WTC11 (cell line): ENCODE data around the gene FILIP1L. TPM values are rescaled to one million over a fixed set of nuclear protein-coding genes. Genes with fewer than 3 reads are reported as not detected.

ENCODE experiments used
- ATAC-seq: fragments of 200-7000 bp; cut with Tn5 transposase; 2 replicates; pipeline ENCODE4 v1.10.0; 2021; ENCODE audit warnings: mild to moderate bottlenecking, moderate library complexity
- CTCF ChIA-PET: fragments of 300-600 bp; sonication (Branson Sonifier 250); formaldehyde crosslinking; loops from one replicate; lab custom pipeline; 2021; ENCODE audit warnings: antibody characterized with exemption; lab: Charles Lee
- POLR2A ChIA-PET: fragments of 350-600 bp; sonication (Branson Sonifier 250); formaldehyde crosslinking; loops from one replicate; lab custom pipeline; 2021; ENCODE audit warnings: antibody characterized with exemption; lab: Charles Lee
- DNase-seq: peaks from one replicate; pipeline ENCODE4 v3.0.0; 2021; ENCODE audit warnings: low spot score
- H3K27ac Mint-ChIP-seq: 2 replicates; pipeline ENCODE4 v1.8.0; 2021; ENCODE audit warnings: mixed read lengths
- H3K27me3 Mint-ChIP-seq: 2 replicates; pipeline ENCODE4 v1.8.0; 2021; ENCODE audit warnings: low read depth, mild to moderate bottlenecking, moderate library complexity, mixed read lengths
- H3K36me3 Mint-ChIP-seq: 2 replicates; pipeline ENCODE4 v1.8.0; 2021; ENCODE audit warnings: mixed read lengths
- H3K4me1 Mint-ChIP-seq: 2 replicates; pipeline ENCODE4 v1.8.0; 2022; ENCODE audit warnings: mixed read lengths
- H3K4me3 Mint-ChIP-seq: 2 replicates; pipeline ENCODE4 v1.8.0; 2021; ENCODE audit warnings: mild to moderate bottlenecking, moderate library complexity, mixed read lengths
- H3K9me3 Mint-ChIP-seq: 2 replicates; pipeline ENCODE4 v1.8.0; 2021; ENCODE audit warnings: mixed read lengths
- CREM ChIP-seq: sonication (generic); formaldehyde crosslinking; IDR thresholded peaks from 2 replicates; pipeline ENCODE4 v1.8.1; 2022; ENCODE audit warnings: mild to moderate bottlenecking, missing genetic modification reagents, moderate library complexity
- ELF4 ChIP-seq: sonication (generic); formaldehyde crosslinking; IDR thresholded peaks from 2 replicates; pipeline ENCODE4 v1.8.1; 2022; ENCODE audit warnings: low read depth, mild to moderate bottlenecking, moderate library complexity, missing genetic modification reagents
- GABPB1 ChIP-seq: sonication (generic); formaldehyde crosslinking; IDR thresholded peaks from 2 replicates; pipeline ENCODE4 v1.8.1; 2023; ENCODE audit warnings: mild to moderate bottlenecking, missing genetic modification reagents
- PRRX2 ChIP-seq: fragments of 250-450 bp; sonication (Bioruptor Pico); IDR thresholded peaks from 2 replicates; pipeline ENCODE4 v1.8.0; 2021; ENCODE audit warnings: mild to moderate bottlenecking
- SMAD3 ChIP-seq: sonication (generic); formaldehyde crosslinking; IDR thresholded peaks from 2 replicates; pipeline ENCODE4 v1.8.0; 2022; ENCODE audit warnings: missing genetic modification reagents, mild to moderate bottlenecking, borderline replicate concordance
- SP1 ChIP-seq: sonication (generic); formaldehyde crosslinking; conservative IDR thresholded peaks from 2 replicates; pipeline ENCODE4 v1.8.1; 2022; ENCODE audit warnings: missing genetic modification reagents
- ZBTB21 ChIP-seq: sonication (generic); formaldehyde crosslinking; IDR thresholded peaks from 2 replicates; pipeline ENCODE4 v1.8.1; 2023; ENCODE audit warnings: mild to moderate bottlenecking, missing genetic modification reagents, borderline replicate concordance
- ZNF263 ChIP-seq: sonication (generic); formaldehyde crosslinking; IDR thresholded peaks from 2 replicates; pipeline ENCODE4 v1.8.1; 2022; ENCODE audit warnings: low read depth, mild to moderate bottlenecking, moderate library complexity, missing genetic modification reagents
- total RNA-seq: library from RNA; stranded (reverse); gene quantifications from 3 replicates; pipeline ENCODE4 v1.2.3, GENCODE V29; 2021
- TF ChIP-seq, protein P1 (sequence below): sonication (generic); formaldehyde crosslinking; IDR thresholded peaks from 2 replicates; pipeline ENCODE4 v1.8.1; 2023; ENCODE audit warnings: mild to moderate bottlenecking, missing genetic modification reagents, borderline replicate concordance
- TF ChIP-seq, protein P2 (sequence below): fragments of 250-450 bp; sonication (Bioruptor Pico); IDR thresholded peaks from 2 replicates; pipeline ENCODE4 v2.1.2; 2022; ENCODE audit warnings: mild to moderate bottlenecking, moderate library complexity
- TF ChIP-seq, protein P3 (sequence below): fragments of 250-450 bp; sonication (Bioruptor Pico); conservative IDR thresholded peaks from 2 replicates; pipeline ENCODE4 v1.9.0; 2021; ENCODE audit warnings: mild to moderate bottlenecking
- TF ChIP-seq, protein P4 (sequence below): sonication (generic); formaldehyde crosslinking; IDR thresholded peaks from 2 replicates; pipeline ENCODE4 v1.8.1; 2023; ENCODE audit warnings: mild to moderate bottlenecking, missing genetic modification reagents, moderate library complexity
- TF ChIP-seq, protein P5 (sequence below): fragments of 250-450 bp; sonication (Bioruptor Pico); IDR thresholded peaks from 2 replicates; pipeline ENCODE4 v1.9.0; 2021; ENCODE audit warnings: moderate library complexity, mild to moderate bottlenecking, inconsistent platforms, borderline replicate concordance
- TF ChIP-seq, protein P6 (sequence below): sonication (generic); formaldehyde crosslinking; IDR thresholded peaks from 2 replicates; pipeline ENCODE4 v1.8.1; 2022; ENCODE audit warnings: mild to moderate bottlenecking, missing genetic modification reagents, moderate library complexity, borderline replicate concordance

Gene FILIP1L
- total RNA-seq, 1 experiment from 2014 or later: 0.17 TPM

DNA sequence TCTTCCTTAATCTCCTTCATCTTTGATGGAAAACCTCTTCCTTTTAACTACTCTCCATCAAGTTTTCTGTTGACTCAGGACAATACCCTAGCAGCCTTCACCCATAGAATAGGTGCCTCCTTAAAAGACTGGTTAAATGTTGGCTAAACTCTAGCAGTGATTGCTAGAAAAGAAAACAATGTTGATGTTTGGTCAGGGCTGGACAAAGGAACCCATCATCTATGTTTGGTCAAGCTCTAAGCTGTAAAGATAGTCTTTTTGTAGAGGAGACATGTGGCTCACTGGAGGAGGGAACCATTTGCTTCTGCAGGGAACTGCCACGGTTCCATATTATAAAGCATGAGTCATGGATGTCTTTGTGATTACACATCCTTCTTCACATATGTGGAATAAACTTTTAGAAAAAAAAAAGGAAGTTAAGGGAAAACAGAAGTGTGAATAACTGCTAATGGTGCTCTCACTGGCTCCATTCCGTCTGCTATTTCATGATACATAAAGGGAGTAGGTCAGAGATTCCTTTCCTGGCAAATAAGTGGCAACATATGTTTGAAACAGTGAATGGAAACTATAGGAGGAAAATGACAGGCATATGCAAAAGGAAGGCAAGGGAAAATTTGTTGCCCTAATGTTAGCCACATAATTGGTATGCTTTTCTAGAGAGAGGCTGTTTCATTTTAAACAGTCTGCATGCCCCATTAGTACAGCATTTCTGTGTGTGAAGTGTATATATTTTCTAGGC, 218.4 kb downstream of the FILIP1L start:
- no peak for TF ChIP-seq ZBTB21
- TF ChIP-seq CREM (CRISPR knock-in tag): no peak
- no peak for TF ChIP-seq ELF4
- no peak for TF ChIP-seq ZNF263 (CRISPR knock-in tag)
- TF ChIP-seq, protein P1, sequence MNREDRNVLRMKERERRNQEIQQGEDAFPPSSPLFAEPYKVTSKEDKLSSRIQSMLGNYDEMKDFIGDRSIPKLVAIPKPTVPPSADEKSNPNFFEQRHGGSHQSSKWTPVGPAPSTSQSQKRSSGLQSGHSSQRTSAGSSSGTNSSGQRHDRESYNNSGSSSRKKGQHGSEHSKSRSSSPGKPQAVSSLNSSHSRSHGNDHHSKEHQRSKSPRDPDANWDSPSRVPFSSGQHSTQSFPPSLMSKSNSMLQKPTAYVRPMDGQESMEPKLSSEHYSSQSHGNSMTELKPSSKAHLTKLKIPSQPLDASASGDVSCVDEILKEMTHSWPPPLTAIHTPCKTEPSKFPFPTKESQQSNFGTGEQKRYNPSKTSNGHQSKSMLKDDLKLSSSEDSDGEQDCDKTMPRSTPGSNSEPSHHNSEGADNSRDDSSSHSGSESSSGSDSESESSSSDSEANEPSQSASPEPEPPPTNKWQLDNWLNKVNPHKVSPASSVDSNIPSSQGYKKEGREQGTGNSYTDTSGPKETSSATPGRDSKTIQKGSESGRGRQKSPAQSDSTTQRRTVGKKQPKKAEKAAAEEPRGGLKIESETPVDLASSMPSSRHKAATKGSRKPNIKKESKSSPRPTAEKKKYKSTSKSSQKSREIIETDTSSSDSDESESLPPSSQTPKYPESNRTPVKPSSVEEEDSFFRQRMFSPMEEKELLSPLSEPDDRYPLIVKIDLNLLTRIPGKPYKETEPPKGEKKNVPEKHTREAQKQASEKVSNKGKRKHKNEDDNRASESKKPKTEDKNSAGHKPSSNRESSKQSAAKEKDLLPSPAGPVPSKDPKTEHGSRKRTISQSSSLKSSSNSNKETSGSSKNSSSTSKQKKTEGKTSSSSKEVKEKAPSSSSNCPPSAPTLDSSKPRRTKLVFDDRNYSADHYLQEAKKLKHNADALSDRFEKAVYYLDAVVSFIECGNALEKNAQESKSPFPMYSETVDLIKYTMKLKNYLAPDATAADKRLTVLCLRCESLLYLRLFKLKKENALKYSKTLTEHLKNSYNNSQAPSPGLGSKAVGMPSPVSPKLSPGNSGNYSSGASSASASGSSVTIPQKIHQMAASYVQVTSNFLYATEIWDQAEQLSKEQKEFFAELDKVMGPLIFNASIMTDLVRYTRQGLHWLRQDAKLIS (CRISPR knock-in tag): no peak
- no peak for TF ChIP-seq PRRX2
- Mint-ChIP-seq H3K4me3 (0 out of 2 replicates have a peak overlapping the region, but pooled peaks have one; percentile 26), H3K9me3 (no peaks in the 10 kb centered on the region), H3K27me3 (no peaks in the 10 kb centered on the region), H3K4me1 (peaks cover 32% of the 10 kb centered on the region), H3K27ac (peak overlapping the region; percentile 82), H3K36me3 (no peaks in the 10 kb centered on the region)
- ChIA-PET POLR2A (no interaction called here), CTCF (interaction anchor here (0.9 kb wide), 1 partner anchor 20 kb away, joined by 3 read pairs; no protein-coding TSS in a partner anchor)
- no peak for DNase-seq
- ATAC-seq: peak; percentile 52

DNA sequence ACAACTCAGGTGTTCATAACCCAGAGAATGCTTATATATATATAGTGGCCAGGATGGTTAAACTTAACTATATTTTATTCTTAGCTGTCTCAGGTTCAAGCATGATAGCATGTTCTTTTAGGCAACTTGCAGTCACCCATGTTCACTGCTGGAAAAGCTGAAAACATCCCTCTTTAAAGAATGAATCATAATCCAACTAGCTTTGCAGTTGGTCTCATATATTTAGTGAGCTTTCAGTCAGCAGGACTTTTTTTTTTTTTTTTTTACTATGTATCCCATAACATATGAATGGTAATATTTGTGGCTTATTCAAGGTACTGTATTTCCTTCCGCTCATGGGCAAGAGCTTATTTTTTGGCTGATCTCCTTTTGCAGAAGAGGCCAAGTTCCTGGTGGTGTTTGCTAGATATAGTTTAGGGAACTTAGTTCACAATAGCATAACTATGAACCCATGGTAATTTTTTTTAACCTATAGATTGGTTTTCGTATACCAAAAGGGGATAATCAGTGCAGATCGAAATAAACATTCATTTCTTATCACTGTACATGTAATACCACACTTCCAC, 219.1 kb downstream of the FILIP1L start:
- DNase-seq: no peak
- TF ChIP-seq, protein P2, sequence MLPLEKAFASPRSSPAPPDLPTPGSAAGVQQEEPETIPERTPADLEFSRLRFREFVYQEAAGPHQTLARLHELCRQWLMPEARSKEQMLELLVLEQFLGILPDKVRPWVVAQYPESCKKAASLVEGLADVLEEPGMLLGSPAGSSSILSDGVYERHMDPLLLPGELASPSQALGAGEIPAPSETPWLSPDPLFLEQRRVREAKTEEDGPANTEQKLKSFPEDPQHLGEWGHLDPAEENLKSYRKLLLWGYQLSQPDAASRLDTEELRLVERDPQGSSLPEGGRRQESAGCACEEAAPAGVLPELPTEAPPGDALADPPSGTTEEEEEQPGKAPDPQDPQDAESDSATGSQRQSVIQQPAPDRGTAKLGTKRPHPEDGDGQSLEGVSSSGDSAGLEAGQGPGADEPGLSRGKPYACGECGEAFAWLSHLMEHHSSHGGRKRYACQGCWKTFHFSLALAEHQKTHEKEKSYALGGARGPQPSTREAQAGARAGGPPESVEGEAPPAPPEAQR (CRISPR knock-in tag): no peak
- no peak for TF ChIP-seq GABPB1 (CRISPR knock-in tag)
- no peak for TF ChIP-seq SP1 (CRISPR knock-in tag)
- TF ChIP-seq, protein P3, sequence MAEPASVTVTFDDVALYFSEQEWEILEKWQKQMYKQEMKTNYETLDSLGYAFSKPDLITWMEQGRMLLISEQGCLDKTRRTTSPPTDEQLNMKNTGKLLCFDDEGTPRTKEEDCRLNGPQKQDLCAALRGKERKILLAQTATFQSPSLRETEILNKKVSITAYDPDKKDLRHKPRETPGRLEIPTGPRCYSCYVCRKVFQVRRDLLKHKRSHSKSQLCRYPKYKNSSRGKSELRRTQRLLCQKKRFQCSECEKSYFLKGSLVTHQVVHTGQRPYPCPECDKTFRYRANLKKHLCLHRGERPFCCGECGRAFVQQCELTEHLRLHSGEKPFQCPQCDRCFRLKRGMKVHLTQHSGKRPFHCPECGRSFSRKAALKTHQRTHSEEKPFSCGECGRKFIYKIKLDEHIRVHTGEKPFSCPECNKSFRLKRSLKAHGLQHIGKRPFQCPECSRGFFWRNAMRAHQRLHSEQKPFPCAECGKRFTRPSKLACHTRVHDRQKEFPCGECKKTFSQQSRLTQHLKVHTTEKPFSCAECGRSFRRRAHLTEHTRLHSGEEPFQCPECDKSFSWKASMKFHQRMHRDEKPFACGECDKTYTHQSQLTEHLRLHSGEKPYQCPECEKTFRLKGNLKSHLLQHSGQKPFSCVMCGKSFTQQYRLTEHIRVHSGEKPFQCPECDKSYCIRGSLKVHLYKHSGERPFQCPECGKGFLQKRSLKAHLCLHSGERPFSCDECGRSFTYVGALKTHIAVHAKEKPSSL: no peak
- TF ChIP-seq SMAD3 (CRISPR knock-in tag): no peak
- TF ChIP-seq, all 79 proteins: peak for 0
- Mint-ChIP-seq H3K27me3 (no peaks in the 10 kb centered on the region), H3K36me3 (no peaks in the 10 kb centered on the region), H3K4me3 (no peak overlapping the region), H3K4me1 (peaks cover 34% of the 10 kb centered on the region), H3K9me3 (no peaks in the 10 kb centered on the region; the same call in 1 of the 2 replicates), H3K27ac (no peak overlapping the region)
- ChIA-PET POLR2A (no interaction called here), CTCF (interaction anchor here (0.9 to 1.7 kb wide), 4 partner anchors 19 to 359 kb away, joined by 3 to 6 read pairs (median 4); no protein-coding TSS in a partner anchor)
- no peak for ATAC-seq

DNA sequence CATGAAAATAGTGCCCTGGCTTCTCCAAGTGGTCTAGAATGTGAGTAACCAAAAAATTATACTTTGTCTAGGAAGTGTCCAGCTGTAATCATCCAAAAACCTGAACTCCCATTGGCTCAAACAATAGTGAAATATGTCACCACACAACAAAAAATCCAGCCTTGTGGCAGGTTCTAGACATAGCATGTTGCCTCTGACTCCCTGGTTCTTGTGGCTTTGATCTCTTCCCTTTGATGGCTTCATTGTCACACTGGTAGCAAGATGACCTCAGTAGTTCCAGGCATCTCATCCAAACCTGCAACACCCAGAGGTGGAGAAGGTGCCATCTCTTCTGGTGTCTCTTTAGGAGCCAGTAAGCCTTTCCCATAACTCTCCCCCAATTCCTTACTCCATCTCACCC, 222.0 kb downstream of the FILIP1L start:
- peaks cover 35% of the 10 kb centered on the region for H3K4me1 Mint-ChIP-seq
- TF ChIP-seq, protein P4, sequence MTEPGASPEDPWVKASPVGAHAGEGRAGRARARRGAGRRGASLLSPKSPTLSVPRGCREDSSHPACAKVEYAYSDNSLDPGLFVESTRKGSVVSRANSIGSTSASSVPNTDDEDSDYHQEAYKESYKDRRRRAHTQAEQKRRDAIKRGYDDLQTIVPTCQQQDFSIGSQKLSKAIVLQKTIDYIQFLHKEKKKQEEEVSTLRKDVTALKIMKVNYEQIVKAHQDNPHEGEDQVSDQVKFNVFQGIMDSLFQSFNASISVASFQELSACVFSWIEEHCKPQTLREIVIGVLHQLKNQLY (CRISPR knock-in tag): no peak
- TF ChIP-seq, protein P5, sequence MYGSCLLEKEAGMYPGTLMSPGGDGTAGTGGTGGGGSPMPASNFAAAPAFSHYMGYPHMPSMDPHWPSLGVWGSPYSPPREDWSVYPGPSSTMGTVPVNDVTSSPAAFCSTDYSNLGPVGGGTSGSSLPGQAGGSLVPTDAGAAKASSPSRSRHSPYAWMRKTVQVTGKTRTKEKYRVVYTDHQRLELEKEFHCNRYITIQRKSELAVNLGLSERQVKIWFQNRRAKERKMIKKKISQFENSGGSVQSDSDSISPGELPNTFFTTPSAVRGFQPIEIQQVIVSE (CRISPR knock-in tag): no peak
- TF ChIP-seq, protein P6, sequence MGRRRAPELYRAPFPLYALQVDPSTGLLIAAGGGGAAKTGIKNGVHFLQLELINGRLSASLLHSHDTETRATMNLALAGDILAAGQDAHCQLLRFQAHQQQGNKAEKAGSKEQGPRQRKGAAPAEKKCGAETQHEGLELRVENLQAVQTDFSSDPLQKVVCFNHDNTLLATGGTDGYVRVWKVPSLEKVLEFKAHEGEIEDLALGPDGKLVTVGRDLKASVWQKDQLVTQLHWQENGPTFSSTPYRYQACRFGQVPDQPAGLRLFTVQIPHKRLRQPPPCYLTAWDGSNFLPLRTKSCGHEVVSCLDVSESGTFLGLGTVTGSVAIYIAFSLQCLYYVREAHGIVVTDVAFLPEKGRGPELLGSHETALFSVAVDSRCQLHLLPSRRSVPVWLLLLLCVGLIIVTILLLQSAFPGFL (CRISPR knock-in tag): no peak
- TF ChIP-seq CREM (CRISPR knock-in tag): no peak
- no peaks in the 10 kb centered on the region for H3K27me3 Mint-ChIP-seq
- no peak overlapping the region for H3K27ac Mint-ChIP-seq
- no peaks in the 10 kb centered on the region for H3K36me3 Mint-ChIP-seq
- DNase-seq (no peak), ATAC-seq (no peak)
- H3K4me3 Mint-ChIP-seq: no peak overlapping the region
- ChIA-PET POLR2A (no interaction called here), CTCF (no interaction called here)
- no peaks in the 10 kb centered on the region; the same call in 1 of the 2 replicates for H3K9me3 Mint-ChIP-seq
